ENCODE measurements around the gene FAM72A.
"Not testable (repeated sequence)": the region's sequence is repeated elsewhere in the genome, so short reads cannot be mapped to it uniquely, and the experiment has no call there.

The FAM72A gene

GRCh38 chr1:206167350-206168029, 35.1 kb downstream of the FAM72A start:
- not testable (repeated sequence) for H3K4me1 ChIP-seq (ENCODE audit: control insufficient read depth in 2 of 2, insufficient read depth in 2 of 2, low read length in 2 of 2)

GRCh38 chr1:206145771-206146290, 56.8 kb downstream of the FAM72A start:
- Histone ChIP-seq H3K9me3 (ENCODE audit: control insufficient read depth in 2 of 2, low read length in 2 of 2) (no peaks in the 10 kb centered on the region), H3K4me3 (ENCODE audit: low read length in 2 of 2) (no peak overlapping the region), H3K36me3 (ENCODE audit: control insufficient read depth in 2 of 2, insufficient read depth in 2 of 2, low read length in 2 of 2) (no peaks in the 10 kb centered on the region), H3K27ac (ENCODE audit: low read depth in 2 of 2, low read length in 2 of 2) (no peak overlapping the region), H3K4me1 (ENCODE audit: control insufficient read depth in 2 of 2, insufficient read depth in 2 of 2, low read length in 2 of 2) (no peaks in the 10 kb centered on the region), H3K9ac (ENCODE audit: low read depth in 1 of 2, low read length in 2 of 2) (no peak overlapping the region), H3K27me3 (ENCODE audit: control insufficient read depth in 2 of 2, insufficient read depth in 2 of 2, low read length in 2 of 2) (no peaks in the 10 kb centered on the region)

More at GRCh38 chr1:206167350-206168029, 35.1 kb downstream of the FAM72A start:
- H3K4me3 ChIP-seq (ENCODE audit: low read length in 2 of 2); H3K36me3 ChIP-seq (ENCODE audit: control insufficient read depth in 2 of 2, insufficient read depth in 2 of 2, low read length in 2 of 2); H3K9ac ChIP-seq (ENCODE audit: low read depth in 1 of 2, low read length in 2 of 2); H3K27ac ChIP-seq (ENCODE audit: low read depth in 2 of 2, low read length in 2 of 2); H3K9me3 ChIP-seq (ENCODE audit: control insufficient read depth in 2 of 2, low read length in 2 of 2); H3K27me3 ChIP-seq (ENCODE audit: control insufficient read depth in 2 of 2, insufficient read depth in 2 of 2, low read length in 2 of 2): not testable (repeated sequence)

- no peaks in the 10 kb centered on the region for H3K9me3 ChIP-seq (ENCODE audit: control insufficient read depth in 2 of 2, low read length in 2 of 2)
- no peak overlapping the region for H3K4me3 ChIP-seq (ENCODE audit: low read length in 2 of 2)
- no peak overlapping the region for H3K9ac ChIP-seq (ENCODE audit: low read depth in 1 of 2, low read length in 2 of 2)
- no peaks in the 10 kb centered on the region for H3K36me3 ChIP-seq (ENCODE audit: control insufficient read depth in 2 of 2, insufficient read depth in 2 of 2, low read length in 2 of 2)
- no peaks in the 10 kb centered on the region for H3K4me1 ChIP-seq (ENCODE audit: control insufficient read depth in 2 of 2, insufficient read depth in 2 of 2, low read length in 2 of 2)
- no peak overlapping the region for H3K27ac ChIP-seq (ENCODE audit: low read depth in 2 of 2, low read length in 2 of 2)
- no peaks in the 10 kb centered on the region for H3K27me3 ChIP-seq (ENCODE audit: control insufficient read depth in 2 of 2, insufficient read depth in 2 of 2, low read length in 2 of 2)
Observed at GRCh38 chr1:206144605-206145004, 58.0 kb downstream of the FAM72A start.

- no peaks in the 10 kb centered on the region for H3K27me3 ChIP-seq (ENCODE audit: control insufficient read depth in 2 of 2, insufficient read depth in 2 of 2, low read length in 2 of 2)
- no peak overlapping the region for H3K27ac ChIP-seq (ENCODE audit: low read depth in 2 of 2, low read length in 2 of 2)
- H3K36me3 ChIP-seq (ENCODE audit: control insufficient read depth in 2 of 2, insufficient read depth in 2 of 2, low read length in 2 of 2) = no peaks in the 10 kb centered on the region
- no peaks in the 10 kb centered on the region for H3K9me3 ChIP-seq (ENCODE audit: control insufficient read depth in 2 of 2, low read length in 2 of 2)
- H3K4me1 ChIP-seq (ENCODE audit: control insufficient read depth in 2 of 2, insufficient read depth in 2 of 2, low read length in 2 of 2) = no peaks in the 10 kb centered on the region
- H3K4me3 ChIP-seq (ENCODE audit: low read length in 2 of 2) = no peak overlapping the region
- no peak overlapping the region for H3K9ac ChIP-seq (ENCODE audit: low read depth in 1 of 2, low read length in 2 of 2)
Observed at GRCh38 chr1:206143537-206144172, 59.0 kb downstream of the FAM72A start.

GRCh38 chr1:206142770-206143169, 59.9 kb downstream of the FAM72A start:
- Histone ChIP-seq H3K9me3 (ENCODE audit: control insufficient read depth in 2 of 2, low read length in 2 of 2) (no peaks in the 10 kb centered on the region), H3K4me3 (ENCODE audit: low read length in 2 of 2) (no peak overlapping the region), H3K9ac (ENCODE audit: low read depth in 1 of 2, low read length in 2 of 2) (no peak overlapping the region), H3K27me3 (ENCODE audit: control insufficient read depth in 2 of 2, insufficient read depth in 2 of 2, low read length in 2 of 2) (no peaks in the 10 kb centered on the region), H3K27ac (ENCODE audit: low read depth in 2 of 2, low read length in 2 of 2) (no peak overlapping the region), H3K4me1 (ENCODE audit: control insufficient read depth in 2 of 2, insufficient read depth in 2 of 2, low read length in 2 of 2) (no peaks in the 10 kb centered on the region), H3K36me3 (ENCODE audit: control insufficient read depth in 2 of 2, insufficient read depth in 2 of 2, low read length in 2 of 2) (no peaks in the 10 kb centered on the region)

- Histone ChIP-seq H3K36me3 (ENCODE audit: control insufficient read depth in 2 of 2, insufficient read depth in 2 of 2, low read length in 2 of 2) (no peaks in the 10 kb centered on the region), H3K27ac (ENCODE audit: low read depth in 2 of 2, low read length in 2 of 2) (no peak overlapping the region), H3K4me3 (ENCODE audit: low read length in 2 of 2) (no peak overlapping the region), H3K9ac (ENCODE audit: low read depth in 1 of 2, low read length in 2 of 2) (no peak overlapping the region), H3K4me1 (ENCODE audit: control insufficient read depth in 2 of 2, insufficient read depth in 2 of 2, low read length in 2 of 2) (no peaks in the 10 kb centered on the region), H3K27me3 (ENCODE audit: control insufficient read depth in 2 of 2, insufficient read depth in 2 of 2, low read length in 2 of 2) (no peaks in the 10 kb centered on the region), H3K9me3 (ENCODE audit: control insufficient read depth in 2 of 2, low read length in 2 of 2) (no peaks in the 10 kb centered on the region)
Observed at GRCh38 chr1:206142011-206142410, 60.6 kb downstream of the FAM72A start.

- Histone ChIP-seq H3K9ac (ENCODE audit: low read depth in 1 of 2, low read length in 2 of 2) (no peak overlapping the region), H3K27me3 (ENCODE audit: control insufficient read depth in 2 of 2, insufficient read depth in 2 of 2, low read length in 2 of 2) (no peaks in the 10 kb centered on the region), H3K4me3 (ENCODE audit: low read length in 2 of 2) (no peak overlapping the region), H3K9me3 (ENCODE audit: control insufficient read depth in 2 of 2, low read length in 2 of 2) (no peaks in the 10 kb centered on the region), H3K4me1 (ENCODE audit: control insufficient read depth in 2 of 2, insufficient read depth in 2 of 2, low read length in 2 of 2) (no peaks in the 10 kb centered on the region), H3K36me3 (ENCODE audit: control insufficient read depth in 2 of 2, insufficient read depth in 2 of 2, low read length in 2 of 2) (no peaks in the 10 kb centered on the region), H3K27ac (ENCODE audit: low read depth in 2 of 2, low read length in 2 of 2) (no peak overlapping the region)
Observed at GRCh38 chr1:206136241-206136640, 66.4 kb downstream of the FAM72A start.

Measured in mucosa of rectum (tissue), 2 donors.